Measurements from ENCODE around the gene SLAMF6.

SLAMF6 gene

GRCh38 chr1:160558660-160559380 is 35.8 kb upstream of the SLAMF6 start:
- DNase-seq (ENCODE audit: insufficient read length) = no peak
- TF ChIP-seq POLR2AphosphoS5 (IDR thresholded peaks at IDR 0.05; ENCODE audit: low read depth, low read length) (no peak), TAF1 (IDR thresholded peaks at IDR 0.05; ENCODE audit: borderline replicate concordance, low read depth, low read length) (no peak), POLR2A (IDR thresholded peaks at IDR 0.05; ENCODE audit: low read depth, low read length) (no peak)
- peak; percentile 78 for FAIRE-seq

GRCh38 chr1:160553778-160554177 is 30.7 kb upstream of the SLAMF6 start:
- DNase-seq (ENCODE audit: insufficient read length) (no peak), FAIRE-seq (peak; percentile 5)
- TF ChIP-seq POLR2AphosphoS5 (IDR thresholded peaks at IDR 0.05; ENCODE audit: low read depth, low read length) (no peak), POLR2A (IDR thresholded peaks at IDR 0.05; ENCODE audit: low read depth, low read length) (no peak), TAF1 (IDR thresholded peaks at IDR 0.05; ENCODE audit: borderline replicate concordance, low read depth, low read length) (no peak)

DNA sequence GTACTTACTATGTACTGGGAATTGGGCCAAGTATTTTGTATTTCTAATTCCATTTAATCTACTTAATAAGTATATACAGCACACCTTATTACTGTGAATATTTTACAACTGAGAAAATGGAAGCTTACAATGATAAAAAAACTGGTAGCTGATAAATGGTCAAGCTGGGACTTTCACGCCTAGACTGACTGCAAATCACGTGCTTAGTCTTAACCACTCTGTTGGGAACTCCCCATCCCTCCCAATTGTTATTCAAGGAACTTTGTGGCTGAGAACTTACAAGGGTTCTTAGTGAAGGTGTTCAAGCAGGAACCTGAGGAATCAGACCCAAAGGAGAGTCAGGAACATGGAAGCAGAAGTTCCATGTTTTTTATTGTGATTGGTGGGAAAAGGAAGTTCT is 29.4 kb upstream of the SLAMF6 start:
- TF ChIP-seq TAF1 (IDR thresholded peaks at IDR 0.05; ENCODE audit: borderline replicate concordance, low read depth, low read length) (no peak), POLR2A (IDR thresholded peaks at IDR 0.05; ENCODE audit: low read depth, low read length) (no peak), POLR2AphosphoS5 (IDR thresholded peaks at IDR 0.05; ENCODE audit: low read depth, low read length) (no peak)
- no peak for DNase-seq (ENCODE audit: insufficient read length)
- FAIRE-seq = no peak

- no peak for TF ChIP-seq POLR2A (IDR thresholded peaks at IDR 0.05; ENCODE audit: low read depth, low read length)
- no peak for TF ChIP-seq TAF1 (IDR thresholded peaks at IDR 0.05; ENCODE audit: borderline replicate concordance, low read depth, low read length)
- TF ChIP-seq POLR2AphosphoS5 (IDR thresholded peaks at IDR 0.05; ENCODE audit: low read depth, low read length) = no peak
- FAIRE-seq (peak; percentile 57), DNase-seq (ENCODE audit: insufficient read length) (no peak)
These were observed 27.5 kb upstream of the SLAMF6 start for GRCh38 chr1:160550572-160551034.

DNA sequence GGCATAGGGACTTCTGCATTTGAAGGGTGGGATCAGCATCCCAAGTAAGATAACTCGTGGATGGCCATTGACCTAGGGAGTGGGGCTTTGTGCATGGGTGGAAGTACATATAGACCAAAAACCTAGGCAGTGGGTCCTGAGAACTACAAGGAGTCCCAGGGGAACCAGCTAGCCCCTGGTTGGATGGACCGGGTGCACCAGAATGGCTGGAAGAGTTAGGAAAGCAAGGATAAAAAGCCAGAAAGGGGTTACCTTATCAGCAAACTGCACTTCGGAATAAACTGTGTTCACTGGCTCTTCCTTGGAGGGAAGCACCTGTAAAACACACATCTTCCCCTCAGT is 26.6 kb upstream of the SLAMF6 start:
- DNase-seq (ENCODE audit: insufficient read length) (no peak), FAIRE-seq (no peak)
- TF ChIP-seq POLR2AphosphoS5 (IDR thresholded peaks at IDR 0.05; ENCODE audit: low read depth, low read length) = no peak

- no peak for TF ChIP-seq TAF1 (IDR thresholded peaks at IDR 0.05; ENCODE audit: borderline replicate concordance, low read depth, low read length)
- peak; percentile 62; the same call in 1 of the 2 replicates for TF ChIP-seq POLR2A (IDR thresholded peaks at IDR 0.05; ENCODE audit: low read depth, low read length)
- TF ChIP-seq POLR2AphosphoS5 (IDR thresholded peaks at IDR 0.05; ENCODE audit: low read depth, low read length) = peak; percentile 67
- peak; percentile 98 for FAIRE-seq
- peak; percentile 29 for DNase-seq (ENCODE audit: insufficient read length)
These were observed 26.1 kb upstream of the SLAMF6 start for GRCh38 chr1:160548960-160549664.

GRCh38 chr1:160548183-160548582 is 25.1 kb upstream of the SLAMF6 start:
- DNase-seq (ENCODE audit: insufficient read length) (no peak), FAIRE-seq (no peak)
- TF ChIP-seq POLR2AphosphoS5 (IDR thresholded peaks at IDR 0.05; ENCODE audit: low read depth, low read length) = peak; percentile 43
- peak; percentile 29; the same call in 1 of the 2 replicates for TF ChIP-seq POLR2A (IDR thresholded peaks at IDR 0.05; ENCODE audit: low read depth, low read length)
- TF ChIP-seq TAF1 (IDR thresholded peaks at IDR 0.05; ENCODE audit: borderline replicate concordance, low read depth, low read length) = no peak

- DNase-seq (ENCODE audit: insufficient read length) = no peak
- TF ChIP-seq POLR2A (IDR thresholded peaks at IDR 0.05; ENCODE audit: low read depth, low read length) = no peak
- no peak for TF ChIP-seq POLR2AphosphoS5 (IDR thresholded peaks at IDR 0.05; ENCODE audit: low read depth, low read length)
- no peak for TF ChIP-seq TAF1 (IDR thresholded peaks at IDR 0.05; ENCODE audit: borderline replicate concordance, low read depth, low read length)
- FAIRE-seq = no peak
These were observed 24.4 kb upstream of the SLAMF6 start for GRCh38 chr1:160547422-160547821.

- FAIRE-seq (peak; percentile 21), DNase-seq (ENCODE audit: insufficient read length) (no peak)
- TF ChIP-seq POLR2AphosphoS5 (IDR thresholded peaks at IDR 0.05; ENCODE audit: low read depth, low read length) (no peak), TAF1 (IDR thresholded peaks at IDR 0.05; ENCODE audit: borderline replicate concordance, low read depth, low read length) (no peak), POLR2A (IDR thresholded peaks at IDR 0.05; ENCODE audit: low read depth, low read length) (no peak)
These were observed 23.9 kb upstream of the SLAMF6 start for GRCh38 chr1:160546942-160547341.

GRCh38 chr1:160544647-160545046 is 21.6 kb upstream of the SLAMF6 start:
- no peak for DNase-seq (ENCODE audit: insufficient read length)
- no peak for TF ChIP-seq POLR2A (IDR thresholded peaks at IDR 0.05; ENCODE audit: low read depth, low read length)
- no peak for TF ChIP-seq TAF1 (IDR thresholded peaks at IDR 0.05; ENCODE audit: borderline replicate concordance, low read depth, low read length)
- no peak for TF ChIP-seq POLR2AphosphoS5 (IDR thresholded peaks at IDR 0.05; ENCODE audit: low read depth, low read length)
- peak; percentile 85 for FAIRE-seq

- DNase-seq (ENCODE audit: insufficient read length) (no peak), FAIRE-seq (no peak)
- TF ChIP-seq POLR2AphosphoS5 (IDR thresholded peaks at IDR 0.05; ENCODE audit: low read depth, low read length) (no peak), POLR2A (IDR thresholded peaks at IDR 0.05; ENCODE audit: low read depth, low read length) (no peak), TAF1 (IDR thresholded peaks at IDR 0.05; ENCODE audit: borderline replicate concordance, low read depth, low read length) (no peak)
These were observed 19.4 kb upstream of the SLAMF6 start for GRCh38 chr1:160542303-160542945.

Data from GM12892 (cell line).